HG02970 (cell line): Measurements from ENCODE around the gene FBXW7.

ENCODE experiments used
- ATAC-seq: cut with Tn5 transposase; IDR thresholded peaks from one replicate; pipeline ENCODE4 v1.9.1; 2021; ENCODE audit warnings: mild to moderate bottlenecking, moderate library complexity, moderate number of reproducible peaks; ENCODE audit not compliant: unreplicated experiment, low FRiP score

FBXW7 gene

GRCh38 chr4:152296386-152296785 is 239.5 kb downstream of the FBXW7 start:
- no peak for ATAC-seq

- ATAC-seq, result no peak
Observed at GRCh38 chr4:152294765-152295164, 241.1 kb downstream of the FBXW7 start.

GRCh38 chr4:152294331-152294730 is 241.6 kb downstream of the FBXW7 start:
- no peak for ATAC-seq

GRCh38 chr4:152293527-152293926 is 242.4 kb downstream of the FBXW7 start:
- no peak for ATAC-seq

GRCh38 chr4:152290366-152290921 is 245.4 kb downstream of the FBXW7 start:
- no peak for ATAC-seq

GRCh38 chr4:152289941-152290340 is 246.0 kb downstream of the FBXW7 start:
- no peak for ATAC-seq

GRCh38 chr4:152289541-152289940 is 246.4 kb downstream of the FBXW7 start:
- no peak for ATAC-seq

- ATAC-seq, result no peak
Observed at GRCh38 chr4:152283801-152284470, 252.0 kb downstream of the FBXW7 start.

GRCh38 chr4:152281822-152282221 is 254.1 kb downstream of the FBXW7 start:
- ATAC-seq, result no peak

- no peak for ATAC-seq
Observed at GRCh38 chr4:152281211-152281610, 254.7 kb downstream of the FBXW7 start.

GRCh38 chr4:152279234-152279566 is 256.7 kb downstream of the FBXW7 start:
- ATAC-seq, result no peak

- ATAC-seq, result no peak
Observed at GRCh38 chr4:152278505-152279233, 257.2 kb downstream of the FBXW7 start.

GRCh38 chr4:152278172-152278504 is 257.8 kb downstream of the FBXW7 start:
- no peak for ATAC-seq

- no peak for ATAC-seq
Observed at GRCh38 chr4:152277333-152277732, 258.6 kb downstream of the FBXW7 start.

GRCh38 chr4:152273343-152273742 is 262.5 kb downstream of the FBXW7 start:
- no peak for ATAC-seq
